SU-DHL-6 (cell line): ENCODE data around the gene TPI1.

Experiments used
- EZH2phosphoT487 ChIP-seq: fragments of 200-600 bp; sonication (generic), shearing (Covaris generic); conservative IDR thresholded peaks from 2 replicates; pipeline ENCODE4 v1.6.1; 2018; ENCODE audit warnings: mild to moderate bottlenecking, antibody characterized with exemption, low read length, moderate library complexity, mixed read lengths
- TF ChIP-seq, protein P1 (sequence below): fragments of 200-600 bp; sonication (generic); IDR thresholded peaks from one replicate; pipeline ENCODE4 v1.5.1; 2017; ENCODE audit warnings: antibody characterized with exemption, mild to moderate bottlenecking, low read length, moderate library complexity; ENCODE audit not compliant: insufficient read depth, poor library complexity, severe bottlenecking

DNA sequence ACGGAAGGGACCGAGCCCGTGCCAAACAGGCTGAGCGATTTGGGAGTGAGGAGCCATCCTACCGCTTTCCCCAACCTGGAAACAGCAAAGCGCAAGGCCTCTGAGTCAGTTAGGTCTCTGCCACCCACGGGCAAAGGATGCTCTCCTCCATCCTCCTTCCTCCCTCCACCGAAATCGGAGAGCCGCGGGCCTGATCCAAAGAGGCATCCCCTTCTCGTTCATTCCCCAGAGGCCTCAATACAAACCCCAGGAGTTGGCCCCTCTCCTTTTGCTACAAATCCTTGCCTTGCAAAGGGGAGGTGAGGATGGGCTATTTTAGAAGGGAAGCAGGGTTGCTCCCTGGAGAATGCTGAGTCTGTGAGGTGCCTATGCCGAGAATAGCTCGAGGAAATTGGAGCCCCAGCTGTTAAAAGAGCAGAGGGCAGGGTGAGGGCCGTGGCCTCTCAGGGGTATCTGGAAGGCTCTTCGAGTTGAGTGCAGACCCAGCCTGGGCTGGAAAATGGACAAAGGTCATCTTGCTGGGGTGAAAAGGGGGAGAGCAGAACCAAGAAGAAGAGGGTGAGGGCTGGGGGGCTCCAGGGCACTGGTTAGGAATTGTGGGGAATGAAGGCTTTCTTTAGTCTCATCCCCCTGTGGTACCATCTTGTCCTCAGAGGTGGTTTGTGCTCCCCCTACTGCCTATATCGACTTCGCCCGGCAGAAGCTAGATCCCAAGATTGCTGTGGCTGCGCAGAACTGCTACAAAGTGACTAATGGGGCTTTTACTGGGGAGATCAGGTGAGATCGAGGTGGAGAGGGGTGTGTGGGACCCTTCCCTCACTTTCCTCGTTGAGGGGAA is 1.1 kb downstream of the TPI1 start:
- TF ChIP-seq, protein P1, sequence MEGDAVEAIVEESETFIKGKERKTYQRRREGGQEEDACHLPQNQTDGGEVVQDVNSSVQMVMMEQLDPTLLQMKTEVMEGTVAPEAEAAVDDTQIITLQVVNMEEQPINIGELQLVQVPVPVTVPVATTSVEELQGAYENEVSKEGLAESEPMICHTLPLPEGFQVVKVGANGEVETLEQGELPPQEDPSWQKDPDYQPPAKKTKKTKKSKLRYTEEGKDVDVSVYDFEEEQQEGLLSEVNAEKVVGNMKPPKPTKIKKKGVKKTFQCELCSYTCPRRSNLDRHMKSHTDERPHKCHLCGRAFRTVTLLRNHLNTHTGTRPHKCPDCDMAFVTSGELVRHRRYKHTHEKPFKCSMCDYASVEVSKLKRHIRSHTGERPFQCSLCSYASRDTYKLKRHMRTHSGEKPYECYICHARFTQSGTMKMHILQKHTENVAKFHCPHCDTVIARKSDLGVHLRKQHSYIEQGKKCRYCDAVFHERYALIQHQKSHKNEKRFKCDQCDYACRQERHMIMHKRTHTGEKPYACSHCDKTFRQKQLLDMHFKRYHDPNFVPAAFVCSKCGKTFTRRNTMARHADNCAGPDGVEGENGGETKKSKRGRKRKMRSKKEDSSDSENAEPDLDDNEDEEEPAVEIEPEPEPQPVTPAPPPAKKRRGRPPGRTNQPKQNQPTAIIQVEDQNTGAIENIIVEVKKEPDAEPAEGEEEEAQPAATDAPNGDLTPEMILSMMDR = no peak
- no peak for TF ChIP-seq EZH2phosphoT487
